Left lung (tissue), 10 donors: ENCODE data around the gene IRF8. TPM values are rescaled to one million over a fixed set of nuclear protein-coding genes. Genes with fewer than 3 reads are reported as not detected.
A peak's percentile ranks its signal among the peaks of the same experiment; 100 is the strongest.
"Not testable (repeated sequence)": the region's sequence is repeated elsewhere in the genome, so short reads cannot be mapped to it uniquely, and the experiment has no call there.

Experiments used
- ATAC-seq: fragments of 200-7000 bp; cut with Tn5 transposase; one replicate; pipeline ENCODE4 v1.9.1; 2020; ENCODE audit warnings: moderate library complexity
- DNase-seq, 4 donors: peaks; one replicate each; pipeline ENCODE4 v3.0.0-alpha.2; 2013 to 2020
- H3K27ac ChIP-seq, 2 donors: fragments of 200-600 bp; sonication (generic) in 1 of 2; one replicate each; pipeline versions ENCODE4 v1.5.0 to v1.8.0; 2020 to 2021
- H3K27me3 ChIP-seq, 2 donors: fragments of 200-600 bp; sonication (generic) in 1 of 2; one replicate each; pipeline versions ENCODE4 v1.5.0 to v1.8.0; 2020 to 2021
- H3K36me3 ChIP-seq, 2 donors: fragments of 200-600 bp; sonication (generic) in 1 of 2; one replicate each; pipeline versions ENCODE4 v1.5.0 to v1.8.0; 2020 to 2021
- H3K4me1 ChIP-seq, 2 donors: fragments of 200-600 bp; one replicate each; pipeline ENCODE4 v1.8.0; 2021
- H3K4me3 ChIP-seq, 2 donors: fragments of 200-600 bp; sonication (generic) in 1 of 2; one replicate each; pipeline versions ENCODE4 v1.5.0 to v1.8.0; 2020 to 2021; ENCODE audit warnings: mild to moderate bottlenecking in 1 of 2
- H3K9me3 ChIP-seq, 2 donors: fragments of 200-600 bp; sonication (generic) in 1 of 2; one replicate each; pipeline versions ENCODE4 v1.5.0 to v1.8.0; 2020 to 2021
- CTCF ChIP-seq, 2 donors: fragments of 200-600 bp; sonication (generic) in 1 of 2; IDR thresholded peaks; one replicate each; pipeline versions ENCODE4 v1.5.0 to v1.8.0; 2021; ENCODE audit warnings: antibody characterized with exemption in 2 of 2
- intact Hi-C, 2 donors: fragments of 100-400 bp; cut with DNase I; formaldehyde crosslinking; loops; one replicate each; pipeline versions ENCODE4 v1.11.2 to v1.14.2; 2022
- polyA plus RNA-seq, 6 donors: library from polyadenylated mRNA; unstranded; fragments of 120-200 nt; gene quantifications; one replicate each; pipeline ENCODE4 v1.2.1, GENCODE V29; 2013; ENCODE audit not compliant: insufficient read length in 6 of 6
- total RNA-seq, 2 donors: library from RNA; stranded (reverse); fragmentation: NEBNext Ultra II Directional; extraction: Animal tissue kit (Norgen Biotek cat#: 25700); gene quantifications; one replicate each; pipeline ENCODE4 v1.2.1, GENCODE V29; 2021
- donor health status: DM: no; HTN: yes; CAD: no.
- donor health status: DM: no; HTN: no; CAD: no.

The IRF8 gene
- total and polyA plus RNA-seq, 8 donors, result 9.8 to 33.6 (median 15.2) TPM

- ATAC-seq (peak; percentile 30), DNase-seq (no peak)
- Histone ChIP-seq H3K4me1 (peaks cover 0 to 26% of the 10 kb centered on the region in 2 donors), H3K27me3 (peaks cover 0 to 16% of the 10 kb centered on the region in 2 donors), H3K27ac (no peak overlapping the region), H3K9me3 (no peaks in the 10 kb centered on the region), H3K4me3 (no peak overlapping the region), H3K36me3 (no peaks in the 10 kb centered on the region)
- intact Hi-C loops, result no loop called here
- no peak for TF ChIP-seq CTCF (IDR thresholded peaks at IDR 0.05)
Observed at GRCh38 chr16:85935974-85936760, 37.2 kb downstream of the IRF8 start.

GRCh38 chr16:85936816-85937215 is 37.9 kb downstream of the IRF8 start:
- H3K36me3 ChIP-seq, result no peaks in the 10 kb centered on the region
- no peaks in the 10 kb centered on the region for H3K9me3 ChIP-seq
- DNase-seq, result no peak
- H3K27me3 ChIP-seq, result peaks cover 0 to 16% of the 10 kb centered on the region in 2 donors
- H3K27ac ChIP-seq, result no peak overlapping the region
- H3K4me1 ChIP-seq, result peaks cover 0 to 20% of the 10 kb centered on the region in 2 donors
- H3K4me3 ChIP-seq, result no peak overlapping the region
- intact Hi-C loops, result no loop called here
- no peak for ATAC-seq
- no peak for TF ChIP-seq CTCF (IDR thresholded peaks at IDR 0.05)

GRCh38 chr16:85940214-85940613 is 41.3 kb downstream of the IRF8 start:
- ATAC-seq, result peak; percentile 33
- DNase-seq, result no peak
- Histone ChIP-seq H3K4me1 (peaks cover 0 to 18% of the 10 kb centered on the region in 2 donors), H3K27ac (no peak overlapping the region), H3K4me3 (no peak overlapping the region), H3K27me3 (peaks cover 0 to 10% of the 10 kb centered on the region in 2 donors), H3K36me3 (no peaks in the 10 kb centered on the region), H3K9me3 (no peaks in the 10 kb centered on the region)
- TF ChIP-seq CTCF (IDR thresholded peaks at IDR 0.05), result no peak
- intact Hi-C loops, result no loop called here

- DNase-seq, result no peak
- no peak for ATAC-seq
- Histone ChIP-seq H3K4me3 (no peak overlapping the region), H3K9me3 (no peaks in the 10 kb centered on the region), H3K4me1 (peaks cover 0 to 1% of the 10 kb centered on the region in 2 donors), H3K27ac (no peak overlapping the region), H3K36me3 (no peaks in the 10 kb centered on the region), H3K27me3 (peaks cover 0 to 11% of the 10 kb centered on the region in 2 donors)
- no peak for TF ChIP-seq CTCF (IDR thresholded peaks at IDR 0.05)
- intact Hi-C loops, result no loop called here
Observed at GRCh38 chr16:85941863-85942644, 43.1 kb downstream of the IRF8 start.

- ATAC-seq, H3K36me3 ChIP-seq, H3K27ac ChIP-seq, intact Hi-C loops, H3K4me1 ChIP-seq, DNase-seq, H3K4me3 ChIP-seq, H3K9me3 ChIP-seq: not testable (repeated sequence)
- peaks cover 0 to 17% of the 10 kb centered on the region in 2 donors for H3K27me3 ChIP-seq
Observed at GRCh38 chr16:85942659-85943058, 43.7 kb downstream of the IRF8 start.
